HCT116 (cell line): ENCODE results near the gene LKAAEAR1.

Experiments
- CEBPB ChIP-seq: IDR thresholded peaks from 2 replicates; pipeline ENCODE4 v1.6.1; 2012; ENCODE audit warnings: low read depth
- EZH2phosphoT487 ChIP-seq: fragments of 200-600 bp; IDR thresholded peaks from 2 replicates; pipeline ENCODE4 v1.6.1; 2018; ENCODE audit warnings: antibody characterized with exemption, borderline replicate concordance
- POLR2A ChIP-seq: IDR thresholded peaks from 2 replicates; pipeline ENCODE4 v1.7.0; 2011; ENCODE audit warnings: borderline replicate concordance; ENCODE audit not compliant: insufficient read depth, insufficient read length; ENCODE audit errors: extremely low read depth
- RAD21 ChIP-seq: IDR thresholded peaks from 2 replicates; pipeline ENCODE4 v1.6.1; 2012; ENCODE audit warnings: low read depth, mild to moderate bottlenecking
- SP1 ChIP-seq: IDR thresholded peaks from 2 replicates; pipeline ENCODE4 v1.6.1; 2012; ENCODE audit warnings: low read depth
- TCF7L2 ChIP-seq: IDR thresholded peaks from 2 replicates; pipeline ENCODE4 v1.7.0; 2011; ENCODE audit warnings: borderline replicate concordance, inconsistent platforms; ENCODE audit not compliant: insufficient read depth, insufficient read length; ENCODE audit errors: extremely low read depth
- YY1 ChIP-seq: IDR thresholded peaks from 2 replicates; pipeline ENCODE4 v1.6.1; 2011; ENCODE audit warnings: low read length, low read depth, moderate library complexity, mild to moderate bottlenecking; ENCODE audit not compliant: insufficient replicate concordance; ENCODE audit errors: extremely low read depth
- ZFX ChIP-seq: fragments of 450-650 bp; IDR thresholded peaks from 2 replicates; pipeline ENCODE4 v1.6.1; 2017
- TF ChIP-seq, protein P1 (sequence below), 3 experiments: fragments of 200-600 bp in 1 of 3; sonication (generic) in 1 of 3; IDR thresholded peaks in 2 of 3; conservative IDR thresholded peaks in 1 of 3; 2 replicates each; pipeline ENCODE4 v1.5.1; 2012 to 2017; ENCODE audit warnings: low read depth in 2 of 3, low read length in 2 of 3, antibody characterized with exemption in 1 of 3, borderline replicate concordance in 1 of 3, control low read depth in 1 of 3, mild to moderate bottlenecking in 1 of 3, mixed read lengths in 1 of 3, mixed run types in 1 of 3, moderate library complexity in 1 of 3; ENCODE audit not compliant: insufficient read depth in 1 of 3
- TF ChIP-seq, protein P2 (sequence below): IDR thresholded peaks from 2 replicates; pipeline ENCODE4 v1.6.1; 2012
- TF ChIP-seq, protein P3 (sequence below): IDR thresholded peaks from 2 replicates; pipeline ENCODE4 v1.6.1; 2012; ENCODE audit warnings: low read depth

- TF ChIP-seq POLR2A (no peak), EZH2phosphoT487 (no peak), SP1 (no peak), RAD21 (no peak), ZFX (no peak), CEBPB (no peak), TCF7L2 (no peak), YY1 (no peak)
- TF ChIP-seq, protein P1, sequence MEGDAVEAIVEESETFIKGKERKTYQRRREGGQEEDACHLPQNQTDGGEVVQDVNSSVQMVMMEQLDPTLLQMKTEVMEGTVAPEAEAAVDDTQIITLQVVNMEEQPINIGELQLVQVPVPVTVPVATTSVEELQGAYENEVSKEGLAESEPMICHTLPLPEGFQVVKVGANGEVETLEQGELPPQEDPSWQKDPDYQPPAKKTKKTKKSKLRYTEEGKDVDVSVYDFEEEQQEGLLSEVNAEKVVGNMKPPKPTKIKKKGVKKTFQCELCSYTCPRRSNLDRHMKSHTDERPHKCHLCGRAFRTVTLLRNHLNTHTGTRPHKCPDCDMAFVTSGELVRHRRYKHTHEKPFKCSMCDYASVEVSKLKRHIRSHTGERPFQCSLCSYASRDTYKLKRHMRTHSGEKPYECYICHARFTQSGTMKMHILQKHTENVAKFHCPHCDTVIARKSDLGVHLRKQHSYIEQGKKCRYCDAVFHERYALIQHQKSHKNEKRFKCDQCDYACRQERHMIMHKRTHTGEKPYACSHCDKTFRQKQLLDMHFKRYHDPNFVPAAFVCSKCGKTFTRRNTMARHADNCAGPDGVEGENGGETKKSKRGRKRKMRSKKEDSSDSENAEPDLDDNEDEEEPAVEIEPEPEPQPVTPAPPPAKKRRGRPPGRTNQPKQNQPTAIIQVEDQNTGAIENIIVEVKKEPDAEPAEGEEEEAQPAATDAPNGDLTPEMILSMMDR (IDR thresholded peaks at IDR 0.05 in 2 of 3, conservative IDR thresholded peaks at IDR 0.05 in 1 of 3; ENCODE audit: borderline replicate concordance in 1 of 3, insufficient read depth in 1 of 3, low read depth in 2 of 3, low read length in 2 of 3), result no peak
- TF ChIP-seq, protein P2, sequence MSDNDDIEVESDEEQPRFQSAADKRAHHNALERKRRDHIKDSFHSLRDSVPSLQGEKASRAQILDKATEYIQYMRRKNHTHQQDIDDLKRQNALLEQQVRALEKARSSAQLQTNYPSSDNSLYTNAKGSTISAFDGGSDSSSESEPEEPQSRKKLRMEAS, result no peak
- TF ChIP-seq, protein P3, sequence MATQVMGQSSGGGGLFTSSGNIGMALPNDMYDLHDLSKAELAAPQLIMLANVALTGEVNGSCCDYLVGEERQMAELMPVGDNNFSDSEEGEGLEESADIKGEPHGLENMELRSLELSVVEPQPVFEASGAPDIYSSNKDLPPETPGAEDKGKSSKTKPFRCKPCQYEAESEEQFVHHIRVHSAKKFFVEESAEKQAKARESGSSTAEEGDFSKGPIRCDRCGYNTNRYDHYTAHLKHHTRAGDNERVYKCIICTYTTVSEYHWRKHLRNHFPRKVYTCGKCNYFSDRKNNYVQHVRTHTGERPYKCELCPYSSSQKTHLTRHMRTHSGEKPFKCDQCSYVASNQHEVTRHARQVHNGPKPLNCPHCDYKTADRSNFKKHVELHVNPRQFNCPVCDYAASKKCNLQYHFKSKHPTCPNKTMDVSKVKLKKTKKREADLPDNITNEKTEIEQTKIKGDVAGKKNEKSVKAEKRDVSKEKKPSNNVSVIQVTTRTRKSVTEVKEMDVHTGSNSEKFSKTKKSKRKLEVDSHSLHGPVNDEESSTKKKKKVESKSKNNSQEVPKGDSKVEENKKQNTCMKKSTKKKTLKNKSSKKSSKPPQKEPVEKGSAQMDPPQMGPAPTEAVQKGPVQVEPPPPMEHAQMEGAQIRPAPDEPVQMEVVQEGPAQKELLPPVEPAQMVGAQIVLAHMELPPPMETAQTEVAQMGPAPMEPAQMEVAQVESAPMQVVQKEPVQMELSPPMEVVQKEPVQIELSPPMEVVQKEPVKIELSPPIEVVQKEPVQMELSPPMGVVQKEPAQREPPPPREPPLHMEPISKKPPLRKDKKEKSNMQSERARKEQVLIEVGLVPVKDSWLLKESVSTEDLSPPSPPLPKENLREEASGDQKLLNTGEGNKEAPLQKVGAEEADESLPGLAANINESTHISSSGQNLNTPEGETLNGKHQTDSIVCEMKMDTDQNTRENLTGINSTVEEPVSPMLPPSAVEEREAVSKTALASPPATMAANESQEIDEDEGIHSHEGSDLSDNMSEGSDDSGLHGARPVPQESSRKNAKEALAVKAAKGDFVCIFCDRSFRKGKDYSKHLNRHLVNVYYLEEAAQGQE, result no peak
Observed at GRCh38 chr20:64038224-64038564, 46.0 kb downstream of the LKAAEAR1 start.
